Activated T-helper 2 cell treated with anti-CD3 and anti-CD28 coated beads, Interferon-gamma antibody, Interleukin-2, Interleukin-4, amounts not matched to agents 10 μg/mL and 5 μg/mL and 100 μg/mL, durations not matched to agents 14 hours and 24 hours and 36 hours (primary cell): ENCODE results near the gene IRF6. TPM values are rescaled to one million over a fixed set of nuclear protein-coding genes. Genes with fewer than 3 reads are reported as not detected.
A peak's percentile ranks its signal among the peaks of the same experiment; 100 is the strongest.

Source experiments
- DNase-seq: peaks from one replicate; pipeline ENCODE4 v3.0.0; 2021; ENCODE audit warnings: low spot score
- H3K27ac Mint-ChIP-seq: one replicate; pipeline ENCODE4 v1.8.0; 2021; ENCODE audit warnings: mixed read lengths
- H3K27me3 Mint-ChIP-seq: one replicate; pipeline ENCODE4 v1.8.0; 2021; ENCODE audit warnings: low read depth, mixed read lengths
- H3K36me3 Mint-ChIP-seq: one replicate; pipeline ENCODE4 v1.8.0; 2021; ENCODE audit warnings: low read depth, mixed read lengths
- H3K4me1 Mint-ChIP-seq: one replicate; pipeline ENCODE4 v1.8.0; 2021; ENCODE audit warnings: low read depth, mixed read lengths
- H3K4me3 Mint-ChIP-seq: one replicate; pipeline ENCODE4 v1.8.0; 2021; ENCODE audit warnings: low read depth, mild to moderate bottlenecking, moderate library complexity, mixed read lengths
- H3K9me3 Mint-ChIP-seq: one replicate; pipeline ENCODE4 v1.8.0; 2021; ENCODE audit warnings: mixed read lengths
- intact Hi-C: fragments of 100-400 bp; cut with micrococcal nuclease; formaldehyde crosslinking; loops from one replicate; pipeline ENCODE4 v1.15.1; 2023
- total RNA-seq: library from RNA; stranded (reverse); gene quantifications from 2 replicates; pipeline ENCODE4 v1.2.3, GENCODE V29; 2022

IRF6 gene
- total RNA-seq, 1 donor from 2014 or later, result 0.25 TPM

DNA sequence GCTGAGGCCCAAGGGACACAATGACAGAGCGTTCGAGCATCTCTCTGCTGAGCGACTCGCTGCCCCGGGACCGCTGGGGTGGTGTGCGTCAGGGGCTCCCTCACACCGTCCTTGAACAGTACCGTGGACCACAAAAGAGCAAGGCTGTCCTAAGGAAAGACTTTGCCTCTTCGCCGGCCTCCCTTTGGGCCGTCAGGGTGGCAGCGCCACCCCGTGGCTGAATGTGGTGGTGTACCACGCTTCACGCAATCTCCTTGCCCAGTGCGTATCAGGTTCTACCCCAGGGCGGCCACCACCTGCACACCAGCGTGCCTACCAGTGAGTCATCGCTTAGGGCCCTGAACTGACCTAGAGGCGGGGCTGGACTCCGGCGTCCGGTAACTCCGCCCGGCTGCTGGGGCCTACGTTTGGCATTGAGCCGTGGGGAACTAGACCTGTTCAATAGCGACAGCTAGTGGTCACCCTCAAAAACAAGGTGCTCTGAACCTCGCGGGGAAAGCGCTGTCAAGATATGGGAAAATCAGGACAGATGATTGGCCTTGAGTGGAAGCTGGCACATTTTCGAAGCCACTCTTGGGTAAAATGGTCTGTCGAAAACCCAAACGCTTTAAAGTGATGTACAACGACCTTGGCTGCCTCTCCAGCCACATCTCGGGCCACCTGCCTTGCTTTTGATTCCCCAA is 58.2 kb downstream of the IRF6 start:
- no peaks in the 10 kb centered on the region for H3K36me3 Mint-ChIP-seq
- no peaks in the 10 kb centered on the region for H3K9me3 Mint-ChIP-seq
- intact Hi-C loops, result loop anchor here (1.0 to 5.0 kb wide), 10 partner anchors 11 to 178 kb away; partner anchors contain the start of gene LAMB3
- H3K27me3 Mint-ChIP-seq, result no peaks in the 10 kb centered on the region
- peak overlapping the region; percentile 72 for H3K4me3 Mint-ChIP-seq
- peak overlapping the region; percentile 92 for H3K27ac Mint-ChIP-seq
- DNase-seq, result peak; percentile 79
- H3K4me1 Mint-ChIP-seq, result peaks cover 68% of the 10 kb centered on the region

DNA sequence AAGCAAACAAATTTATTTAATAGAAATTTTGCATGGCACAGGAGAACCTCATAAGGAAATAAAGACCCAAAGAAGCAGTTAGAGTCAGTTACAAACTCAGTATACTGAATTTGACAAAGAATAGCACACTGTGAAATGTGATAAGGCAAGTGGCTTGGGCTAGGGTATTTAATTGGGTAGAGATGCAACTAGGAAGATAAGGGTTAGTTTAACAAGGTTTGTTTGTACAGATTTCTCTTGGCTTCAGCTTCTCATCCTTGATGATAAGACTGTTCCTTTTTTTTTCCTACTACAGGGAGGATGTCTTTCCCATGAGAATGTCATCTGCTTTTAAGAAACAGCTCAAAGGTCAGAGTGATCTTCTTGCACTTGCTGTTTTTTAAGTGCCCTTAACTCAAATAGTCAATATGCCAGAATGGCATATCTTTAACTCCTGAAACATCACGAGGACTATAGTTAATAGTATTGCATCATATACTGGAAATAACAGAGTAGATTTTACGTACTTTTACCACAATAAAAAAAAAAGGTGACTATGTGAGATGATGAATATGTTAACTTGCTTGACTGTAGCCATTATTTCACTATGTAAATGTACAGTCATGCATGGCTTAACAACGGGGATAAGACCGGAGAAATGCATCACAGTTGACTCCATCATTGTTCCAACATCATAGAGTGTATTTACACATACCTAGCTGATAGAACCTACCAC is 59.3 kb downstream of the IRF6 start:
- Mint-ChIP-seq H3K4me3 (no peak overlapping the region), H3K27ac (peak overlapping the region; percentile 78)
- intact Hi-C loops, result loop anchor here (1.0 to 5.0 kb wide), 9 partner anchors 10 to 144 kb away; partner anchors contain the start of gene LAMB3

DNA sequence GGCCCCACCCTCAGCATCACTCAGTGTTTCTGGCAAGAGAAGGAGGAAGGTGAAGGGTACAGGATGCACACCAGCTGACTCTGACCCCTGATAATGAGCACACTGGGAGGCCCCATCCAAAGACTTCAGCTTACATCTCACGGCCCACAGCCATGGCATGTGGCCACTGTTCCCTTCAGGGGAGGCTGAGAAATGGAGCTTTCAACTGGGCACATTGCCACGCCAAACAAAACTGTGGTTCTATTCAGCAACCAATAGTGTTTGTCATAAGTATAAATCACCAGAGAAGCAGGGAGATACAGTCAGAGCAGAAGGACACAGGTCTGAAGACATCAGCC is 62.8 kb downstream of the IRF6 start:
- H3K27me3 Mint-ChIP-seq, result no peaks in the 10 kb centered on the region
- H3K9me3 Mint-ChIP-seq, result no peaks in the 10 kb centered on the region
- H3K27ac Mint-ChIP-seq, result peak overlapping the region; percentile 81
- no peak overlapping the region for H3K4me3 Mint-ChIP-seq
- peaks cover 53% of the 10 kb centered on the region for H3K4me1 Mint-ChIP-seq
- DNase-seq, result no peak
- no peaks in the 10 kb centered on the region for H3K36me3 Mint-ChIP-seq
- intact Hi-C loops, result no loop called here

More for the DNA sequence above, 59.3 kb downstream of the IRF6 start:
- Mint-ChIP-seq H3K4me1 (peaks cover 69% of the 10 kb centered on the region), H3K9me3 (no peaks in the 10 kb centered on the region), H3K36me3 (no peaks in the 10 kb centered on the region), H3K27me3 (no peaks in the 10 kb centered on the region)
- no peak for DNase-seq

DNA sequence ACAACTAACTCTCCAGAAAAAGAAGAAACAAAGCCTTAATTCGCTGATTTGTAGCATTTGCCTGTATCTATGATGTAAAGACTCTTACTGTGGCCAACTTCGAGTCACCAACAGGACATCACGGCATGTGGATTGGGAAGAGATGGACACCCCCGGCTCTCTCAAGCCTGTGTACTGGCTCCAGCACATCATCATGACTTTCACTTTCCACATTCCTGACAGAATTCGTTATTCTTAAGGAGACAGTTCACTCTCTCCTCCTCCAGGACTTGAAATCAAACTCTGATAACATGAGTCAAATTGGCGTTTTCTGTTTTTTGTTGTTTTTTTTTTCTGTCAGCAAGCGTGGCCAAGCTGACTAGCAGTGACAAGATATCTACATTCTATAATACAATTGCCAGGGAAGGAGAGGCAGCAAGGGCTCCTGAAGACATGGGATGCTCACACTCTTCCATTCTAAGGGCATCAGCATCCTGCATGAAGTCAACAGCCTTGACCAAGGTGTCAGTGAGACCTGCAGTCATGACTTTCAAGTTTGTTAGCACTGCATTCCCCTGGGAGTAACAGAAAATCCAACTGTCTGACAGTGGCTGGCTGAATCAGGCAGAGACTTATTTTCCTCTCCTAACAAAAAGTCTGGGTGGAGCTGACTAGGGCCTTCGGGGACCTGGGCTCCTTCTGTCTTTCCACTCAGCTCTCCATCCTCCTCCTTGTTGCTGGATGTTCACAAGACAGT is 63.4 kb downstream of the IRF6 start:
- Mint-ChIP-seq H3K36me3 (peaks cover 4% of the 10 kb centered on the region), H3K27me3 (no peaks in the 10 kb centered on the region), H3K27ac (peak overlapping the region; percentile 81), H3K4me1 (peaks cover 50% of the 10 kb centered on the region), H3K4me3 (no peak overlapping the region), H3K9me3 (no peaks in the 10 kb centered on the region)
- no peak for DNase-seq
- intact Hi-C loops, result no loop called here

DNA sequence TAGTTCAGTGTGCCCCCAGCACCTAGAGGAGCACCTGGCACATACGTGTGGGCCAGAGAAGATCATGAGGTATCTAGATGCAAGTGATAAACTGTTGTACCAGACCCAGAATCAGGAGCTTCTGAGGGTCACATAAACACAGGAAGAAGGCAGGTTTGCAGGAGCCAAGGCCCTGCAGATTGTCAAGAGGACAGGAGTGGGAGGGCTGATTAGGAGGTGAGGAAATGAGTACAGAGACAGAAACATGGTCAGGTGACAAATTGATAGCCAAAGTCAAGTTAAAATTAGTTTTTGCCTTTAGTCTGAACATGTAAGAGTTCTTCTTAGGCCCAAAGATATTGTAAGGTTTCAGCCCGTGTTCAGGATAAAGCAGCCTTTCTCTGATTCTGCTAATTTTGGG is 64.1 kb downstream of the IRF6 start:
- Mint-ChIP-seq H3K4me1 (peaks cover 49% of the 10 kb centered on the region), H3K36me3 (peaks cover 4% of the 10 kb centered on the region), H3K27me3 (no peaks in the 10 kb centered on the region), H3K4me3 (no peak overlapping the region), H3K9me3 (no peaks in the 10 kb centered on the region), H3K27ac (peak overlapping the region; percentile 81)
- no peak for DNase-seq
- intact Hi-C loops, result no loop called here

DNA sequence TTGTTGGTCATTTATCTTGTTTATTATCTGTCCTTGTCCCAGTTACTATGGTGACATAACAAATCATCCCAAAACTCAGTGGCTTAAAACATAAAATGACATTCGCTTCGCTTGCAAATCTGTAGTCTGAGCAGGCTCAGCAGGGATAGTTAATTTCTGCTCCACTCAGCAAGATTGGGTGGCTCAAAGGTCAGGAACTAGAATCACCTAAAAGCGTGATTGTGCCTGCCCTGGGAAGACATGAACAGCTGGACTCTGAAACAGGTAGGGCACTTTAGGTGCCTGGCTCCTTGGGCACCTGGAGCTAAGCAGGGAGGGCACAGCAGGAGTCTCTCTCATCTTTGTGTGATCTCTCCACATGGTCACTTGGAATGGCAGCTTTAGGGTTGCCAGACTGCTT is 64.7 kb downstream of the IRF6 start:
- peak overlapping the region; percentile 81 for H3K27ac Mint-ChIP-seq
- peaks cover 4% of the 10 kb centered on the region for H3K36me3 Mint-ChIP-seq
- intact Hi-C loops, result no loop called here
- no peak overlapping the region for H3K4me3 Mint-ChIP-seq
- no peak for DNase-seq
- H3K27me3 Mint-ChIP-seq, result no peaks in the 10 kb centered on the region
- H3K4me1 Mint-ChIP-seq, result peaks cover 49% of the 10 kb centered on the region
- H3K9me3 Mint-ChIP-seq, result no peaks in the 10 kb centered on the region

DNA sequence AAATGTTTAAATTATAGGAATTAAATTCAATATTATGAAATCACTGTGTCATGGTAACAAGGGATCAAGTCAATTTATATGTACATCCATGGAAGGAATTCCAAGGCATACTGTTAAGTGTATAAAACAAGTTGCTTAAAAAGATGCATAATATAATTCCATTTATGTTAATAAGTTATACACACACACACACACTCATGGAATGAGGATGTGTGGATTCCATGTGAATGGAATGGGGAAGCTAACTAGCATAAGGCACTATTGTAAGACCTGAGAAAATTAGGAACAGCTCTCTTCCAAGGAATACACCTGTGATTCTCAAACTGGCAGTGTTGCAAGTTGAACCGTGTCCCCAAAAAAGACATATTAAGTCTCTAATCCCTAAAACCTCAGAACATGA is 67.7 kb downstream of the IRF6 start:
- intact Hi-C loops, result no loop called here
- no peak overlapping the region for H3K27ac Mint-ChIP-seq
- peaks cover 10% of the 10 kb centered on the region for H3K36me3 Mint-ChIP-seq
- peaks cover 62% of the 10 kb centered on the region for H3K4me1 Mint-ChIP-seq
- no peaks in the 10 kb centered on the region for H3K27me3 Mint-ChIP-seq
- no peak overlapping the region for H3K4me3 Mint-ChIP-seq
- no peak for DNase-seq
- H3K9me3 Mint-ChIP-seq, result no peaks in the 10 kb centered on the region

DNA sequence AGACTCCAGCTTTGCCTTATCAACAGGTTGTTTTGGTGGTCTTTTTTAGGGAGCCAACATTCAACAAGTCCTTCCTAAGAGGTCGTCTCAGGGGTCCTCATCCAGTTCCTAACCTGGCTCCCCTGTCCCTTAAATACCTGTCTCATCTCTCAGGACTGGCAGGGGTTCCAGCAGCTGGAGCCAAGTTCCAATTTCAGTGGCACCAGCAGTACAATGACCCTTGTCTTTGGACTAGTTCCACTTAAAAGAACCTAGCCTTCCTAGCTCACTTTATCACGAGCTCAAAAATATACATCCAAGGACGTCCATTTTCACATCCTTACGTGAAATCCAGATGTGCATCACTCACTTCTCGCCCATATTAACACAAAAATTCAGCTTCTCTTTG is 68.8 kb downstream of the IRF6 start:
- intact Hi-C loops, result no loop called here
- H3K9me3 Mint-ChIP-seq, result no peaks in the 10 kb centered on the region
- H3K27ac Mint-ChIP-seq, result peak overlapping the region; percentile 93
- H3K4me1 Mint-ChIP-seq, result peaks cover 59% of the 10 kb centered on the region
- H3K36me3 Mint-ChIP-seq, result peaks cover 17% of the 10 kb centered on the region
- no peak overlapping the region for H3K4me3 Mint-ChIP-seq
- H3K27me3 Mint-ChIP-seq, result no peaks in the 10 kb centered on the region
- no peak for DNase-seq

DNA sequence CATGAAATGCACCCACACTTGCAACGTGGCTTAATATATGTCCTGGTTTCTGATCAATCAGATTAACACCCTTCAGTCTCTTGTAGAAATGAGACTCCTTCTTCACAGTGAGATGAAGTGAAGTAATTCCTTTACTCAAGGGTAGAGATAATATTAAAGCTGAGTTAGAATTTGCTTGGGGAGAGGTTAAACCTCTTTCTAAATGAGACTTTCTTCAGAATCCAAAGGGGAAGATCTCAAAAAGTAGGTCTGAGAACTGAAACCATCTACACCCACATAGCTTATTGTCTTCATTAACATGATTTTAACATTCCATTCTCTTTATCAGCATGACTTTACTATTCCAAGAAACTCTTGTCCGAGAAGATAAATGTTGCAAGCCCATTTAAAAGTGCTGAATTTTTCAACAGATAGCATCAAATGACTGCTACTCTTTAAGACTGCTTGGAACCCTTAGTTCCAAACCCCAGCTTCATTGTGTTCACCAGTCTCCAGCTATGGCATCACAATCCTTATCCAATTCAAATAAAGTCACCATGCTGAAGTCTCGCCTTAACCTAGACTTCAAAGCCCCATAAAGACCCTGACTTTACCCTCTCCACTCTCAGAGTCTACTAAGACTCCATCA is 69.3 kb downstream of the IRF6 start:
- Mint-ChIP-seq H3K4me1 (peaks cover 54% of the 10 kb centered on the region), H3K36me3 (peaks cover 17% of the 10 kb centered on the region), H3K9me3 (no peaks in the 10 kb centered on the region), H3K27ac (peak overlapping the region; percentile 93), H3K4me3 (no peak overlapping the region), H3K27me3 (no peaks in the 10 kb centered on the region)
- no peak for DNase-seq
- intact Hi-C loops, result loop anchor here (1.0 kb wide), 5 partner anchors 11 to 32 kb away; no protein-coding TSS in a partner anchor

Other genes with a start within 250 kb of the IRF6 start
- gene CAMK1G, start 222.4 kb downstream of the IRF6 start, total RNA-seq, result not detected in 2 replicates
- 11.3 and 11.5 TPM in 2 replicates for gene LAMB3, start 153.7 kb downstream of the IRF6 start, total RNA-seq
- 49.3 and 49.4 TPM in 2 replicates for gene G0S2, start 130.7 kb downstream of the IRF6 start, total RNA-seq
- 8.2 and 8.6 TPM in 2 replicates for gene HSD11B1, start 101.3 kb downstream of the IRF6 start, total RNA-seq
- 386 and 390 TPM in 2 replicates for gene TRAF3IP3, start 50.1 kb downstream of the IRF6 start, total RNA-seq
- 2.8 and 3.0 TPM in 2 replicates for gene C1orf74, start 21.6 kb downstream of the IRF6 start, total RNA-seq
- 18.7 and 19.6 TPM in 2 replicates for gene UTP25, start 21.8 kb upstream of the IRF6 start, total RNA-seq
- gene SYT14, start 132.1 kb upstream of the IRF6 start, total RNA-seq, result not detected in 2 replicates